ENCODE measurements around the gene SIK3. TPM values are rescaled to one million over a fixed set of nuclear protein-coding genes. Genes with fewer than 3 reads are reported as not detected.

Gene SIK3
- total and polyA plus RNA-seq, 8 donors, result 11.1 to 27.3 (median 24.0) TPM

DNA sequence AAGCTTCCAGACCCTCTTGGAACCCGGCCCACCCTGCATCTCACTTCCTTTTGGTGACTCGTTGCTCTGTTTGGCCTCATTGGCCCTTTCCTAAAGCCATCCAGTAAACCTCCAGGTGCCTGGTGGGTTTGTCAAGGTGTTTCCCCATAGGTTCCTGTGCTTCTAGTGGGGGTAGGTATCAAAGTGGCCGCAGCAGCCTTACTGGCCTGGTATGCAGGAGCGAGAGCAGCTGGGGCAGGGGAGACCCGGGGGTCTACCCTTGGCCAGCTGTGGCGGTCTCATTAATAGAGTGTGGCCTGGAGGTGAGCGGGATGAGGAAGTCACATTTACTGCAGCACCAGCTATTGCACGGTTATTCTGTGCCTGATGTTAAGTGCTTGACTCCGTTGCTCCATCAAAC lies 279.2 kb downstream of the SIK3 start:
- intact Hi-C loops (cut with DNase I), result no loop called here
- no peak overlapping the region for H3K27ac ChIP-seq
- H3K4me3 ChIP-seq, result no peak overlapping the region
- TF ChIP-seq, protein P1, sequence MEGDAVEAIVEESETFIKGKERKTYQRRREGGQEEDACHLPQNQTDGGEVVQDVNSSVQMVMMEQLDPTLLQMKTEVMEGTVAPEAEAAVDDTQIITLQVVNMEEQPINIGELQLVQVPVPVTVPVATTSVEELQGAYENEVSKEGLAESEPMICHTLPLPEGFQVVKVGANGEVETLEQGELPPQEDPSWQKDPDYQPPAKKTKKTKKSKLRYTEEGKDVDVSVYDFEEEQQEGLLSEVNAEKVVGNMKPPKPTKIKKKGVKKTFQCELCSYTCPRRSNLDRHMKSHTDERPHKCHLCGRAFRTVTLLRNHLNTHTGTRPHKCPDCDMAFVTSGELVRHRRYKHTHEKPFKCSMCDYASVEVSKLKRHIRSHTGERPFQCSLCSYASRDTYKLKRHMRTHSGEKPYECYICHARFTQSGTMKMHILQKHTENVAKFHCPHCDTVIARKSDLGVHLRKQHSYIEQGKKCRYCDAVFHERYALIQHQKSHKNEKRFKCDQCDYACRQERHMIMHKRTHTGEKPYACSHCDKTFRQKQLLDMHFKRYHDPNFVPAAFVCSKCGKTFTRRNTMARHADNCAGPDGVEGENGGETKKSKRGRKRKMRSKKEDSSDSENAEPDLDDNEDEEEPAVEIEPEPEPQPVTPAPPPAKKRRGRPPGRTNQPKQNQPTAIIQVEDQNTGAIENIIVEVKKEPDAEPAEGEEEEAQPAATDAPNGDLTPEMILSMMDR (IDR thresholded peaks at IDR 0.05), result no peak
- no peaks in the 10 kb centered on the region for H3K36me3 ChIP-seq
- H3K9me3 ChIP-seq, result no peaks in the 10 kb centered on the region
- no peaks in the 10 kb centered on the region for H3K4me1 ChIP-seq
- no peak for FAIRE-seq
- ATAC-seq, result no peak
- 86 to 88% methylated on average over 9 of the region's 9 CpGs for WGBS, 2 donors
- no peak for DNase-seq
- no peaks in the 10 kb centered on the region for H3K27me3 ChIP-seq

GRCh38 chr11:116814502-116814901 lies 283.7 kb downstream of the SIK3 start:
- H3K4me1 ChIP-seq, result peaks cover 0 to 12% (median 7%) of the 10 kb centered on the region in 3 donors
- intact Hi-C loops (cut with DNase I), result no loop called here
- no peak for ATAC-seq
- TF ChIP-seq, protein P1 (IDR thresholded peaks at IDR 0.05), result no peak
- no peak overlapping the region for H3K27ac ChIP-seq
- no peak overlapping the region for H3K4me3 ChIP-seq
- no peaks in the 10 kb centered on the region for H3K9me3 ChIP-seq
- WGBS, 2 donors, result 92 to 95% methylated on average over 6 of the region's 6 CpGs
- no peaks in the 10 kb centered on the region for H3K27me3 ChIP-seq
- FAIRE-seq, result no peak
- no peak for DNase-seq
- H3K36me3 ChIP-seq, result no peaks in the 10 kb centered on the region

- intact Hi-C loops (cut with DNase I), result no loop called here
- DNase-seq (no peak), FAIRE-seq (no peak)
These were observed 284.3 kb downstream of the SIK3 start for GRCh38 chr11:116813781-116814471.

GRCh38 chr11:116813170-116813569 lies 285.1 kb downstream of the SIK3 start:
- FAIRE-seq, result no peak

More at GRCh38 chr11:116813781-116814471, 284.3 kb downstream of the SIK3 start:
- peaks cover 3 to 17% (median 9%) of the 10 kb centered on the region in 3 donors for H3K4me1 ChIP-seq
- no peak overlapping the region for H3K27ac ChIP-seq
- no peak for ATAC-seq
- WGBS, 2 donors, result 68 to 77% methylated on average over 5 of the region's 5 CpGs
- H3K27me3 ChIP-seq, result no peaks in the 10 kb centered on the region
- H3K9me3 ChIP-seq, result no peaks in the 10 kb centered on the region
- TF ChIP-seq, protein P1 (IDR thresholded peaks at IDR 0.05), result no peak
- H3K36me3 ChIP-seq, result no peaks in the 10 kb centered on the region
- H3K4me3 ChIP-seq, result no peak overlapping the region

More at GRCh38 chr11:116813170-116813569, 285.1 kb downstream of the SIK3 start:
- Histone ChIP-seq H3K4me3 (no peak overlapping the region), H3K9me3 (no peaks in the 10 kb centered on the region), H3K27ac (no peak overlapping the region), H3K36me3 (no peaks in the 10 kb centered on the region), H3K27me3 (no peaks in the 10 kb centered on the region), H3K4me1 (peaks cover 8 to 20% (median 9%) of the 10 kb centered on the region in 3 donors)
- intact Hi-C loops (cut with DNase I), result no loop called here
- TF ChIP-seq, protein P1 (IDR thresholded peaks at IDR 0.05), result no peak
- 95 to 100% methylated on average over 1 of the region's 1 CpG for WGBS, 2 donors
- DNase-seq (no peak), ATAC-seq (no peak)
